Progenitor cell of endocrine pancreas (in vitro differentiated cells): ENCODE results near the gene PITPNC1. TPM values are rescaled to one million over a fixed set of nuclear protein-coding genes. Genes with fewer than 3 reads are reported as not detected.
"Not testable (repeated sequence)": the region's sequence is repeated elsewhere in the genome, so short reads cannot be mapped to it uniquely, and the experiment has no call there.

Source experiments
- DNase-seq: peaks from one replicate; pipeline ENCODE4 v3.0.0; 2021; ENCODE audit warnings: low spot score; ENCODE audit not compliant: unreplicated experiment
- H3K27ac Mint-ChIP-seq: 2 replicates; pipeline ENCODE4 v1.8.0; 2021; ENCODE audit warnings: mild to moderate bottlenecking, moderate library complexity, mixed read lengths
- H3K27me3 Mint-ChIP-seq: 2 replicates; pipeline ENCODE4 v1.8.0; 2021; ENCODE audit warnings: mixed read lengths
- H3K36me3 Mint-ChIP-seq: 2 replicates; pipeline ENCODE4 v1.8.0; 2022; ENCODE audit warnings: mixed read lengths; ENCODE audit not compliant: insufficient read depth
- H3K4me1 Mint-ChIP-seq: 2 replicates; pipeline ENCODE4 v1.8.0; 2021; ENCODE audit warnings: low read depth, mixed read lengths
- H3K4me3 Mint-ChIP-seq: 2 replicates; pipeline ENCODE4 v1.8.0; 2021; ENCODE audit warnings: low read depth, mild to moderate bottlenecking, moderate library complexity, mixed read lengths
- H3K9me3 Mint-ChIP-seq: 2 replicates; pipeline ENCODE4 v1.8.0; 2021; ENCODE audit warnings: low read depth, mixed read lengths
- CTCF ChIP-seq: fragments of 200-600 bp; sonication (generic); IDR thresholded peaks from one replicate; pipeline ENCODE4 v1.5.0; 2021; ENCODE audit warnings: antibody characterized with exemption, mild to moderate bottlenecking; ENCODE audit not compliant: unreplicated experiment
- total RNA-seq: library from RNA; stranded (reverse); gene quantifications from 2 replicates; pipeline ENCODE4 v1.2.1, GENCODE V29; 2021

PITPNC1 gene
- total RNA-seq, 1 donor from 2014 or later: 53.2 TPM

DNA sequence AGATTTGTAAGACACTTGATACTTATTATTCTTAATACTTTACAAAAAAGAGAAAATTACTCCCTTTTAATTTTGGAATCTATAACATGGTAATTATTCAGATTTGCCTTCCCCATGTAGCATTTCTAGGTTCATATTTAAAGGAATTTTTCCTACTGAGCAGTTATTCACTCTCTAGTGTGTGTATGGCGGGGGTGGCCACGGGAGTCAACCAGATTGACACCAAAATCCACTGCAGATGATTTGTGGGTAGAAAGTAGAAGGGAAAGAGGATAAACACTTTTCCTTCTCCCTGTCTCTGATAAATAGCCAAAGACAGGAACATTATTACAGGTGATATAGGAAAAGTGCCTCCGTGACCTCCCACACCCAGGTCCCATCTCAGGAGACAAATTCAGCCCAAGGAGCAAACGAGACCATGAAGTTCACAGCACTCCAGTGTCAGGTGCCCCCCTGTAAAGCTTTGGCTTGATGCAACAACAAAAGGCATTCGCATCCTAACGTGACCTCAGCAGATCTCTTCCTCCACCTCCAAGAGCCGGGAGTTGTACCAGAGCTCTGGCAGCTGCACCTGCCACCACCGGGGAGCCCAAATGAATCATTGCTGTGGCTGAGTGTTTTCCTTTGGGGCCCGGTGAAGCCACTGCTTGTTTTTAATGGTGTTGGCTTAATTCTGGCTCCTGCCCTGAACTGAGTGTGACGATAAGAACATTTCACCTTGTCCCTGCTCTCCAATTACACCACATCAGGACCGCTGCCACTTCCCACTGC, 248.0 kb downstream of the PITPNC1 start:
- peak overlapping the region; percentile 73 for H3K27ac Mint-ChIP-seq
- no peaks in the 10 kb centered on the region for H3K9me3 Mint-ChIP-seq
- DNase-seq: no peak
- H3K4me1 Mint-ChIP-seq: peaks cover 9% of the 10 kb centered on the region
- no peaks in the 10 kb centered on the region for H3K27me3 Mint-ChIP-seq
- peaks cover 3% of the 10 kb centered on the region for H3K36me3 Mint-ChIP-seq
- no peak for TF ChIP-seq CTCF
- no peak overlapping the region for H3K4me3 Mint-ChIP-seq

DNA sequence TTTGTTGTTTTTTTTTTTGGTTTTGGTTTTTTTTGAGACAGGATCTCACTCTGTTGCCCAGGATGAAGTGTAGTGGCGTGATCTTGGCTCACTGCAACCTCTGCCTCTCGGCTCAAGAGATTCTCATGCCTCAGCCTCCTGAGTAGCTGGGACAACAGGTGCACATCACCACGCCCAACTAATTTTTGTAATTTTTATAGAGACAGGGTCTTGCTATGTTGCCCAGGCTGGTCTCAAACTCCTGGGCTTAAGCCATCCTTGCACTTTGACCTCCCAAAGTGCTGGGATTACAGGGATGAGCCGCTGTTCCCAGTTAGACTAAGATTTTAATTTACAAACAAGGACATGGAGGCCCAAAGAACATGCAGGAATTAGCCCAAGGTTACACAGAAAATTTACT, 248.9 kb downstream of the PITPNC1 start:
- DNase-seq: no peak
- H3K4me3 Mint-ChIP-seq: no peak overlapping the region
- H3K27ac Mint-ChIP-seq: no peak overlapping the region
- peaks cover 3% of the 10 kb centered on the region for H3K36me3 Mint-ChIP-seq
- H3K4me1 Mint-ChIP-seq: peaks cover 9% of the 10 kb centered on the region
- no peak for TF ChIP-seq CTCF
- no peaks in the 10 kb centered on the region for H3K9me3 Mint-ChIP-seq
- H3K27me3 Mint-ChIP-seq: no peaks in the 10 kb centered on the region

- Mint-ChIP-seq H3K9me3 (no peaks in the 10 kb centered on the region), H3K27ac (no peak overlapping the region), H3K27me3 (no peaks in the 10 kb centered on the region), H3K36me3 (peaks cover 13% of the 10 kb centered on the region), H3K4me1 (peaks cover 9% of the 10 kb centered on the region), H3K4me3 (no peak overlapping the region)
- DNase-seq: no peak
- peak; percentile 24 for TF ChIP-seq CTCF
These were observed 251.5 kb downstream of the PITPNC1 start for GRCh38 chr17:67628580-67629013.

- DNase-seq: no peak
- H3K27ac Mint-ChIP-seq: no peak overlapping the region
- no peak for TF ChIP-seq CTCF
- H3K4me1 Mint-ChIP-seq: peaks cover 6% of the 10 kb centered on the region
- H3K4me3 Mint-ChIP-seq: no peak overlapping the region
- H3K9me3 Mint-ChIP-seq: no peaks in the 10 kb centered on the region
- H3K36me3 Mint-ChIP-seq: peaks cover 18% of the 10 kb centered on the region
- H3K27me3 Mint-ChIP-seq: no peaks in the 10 kb centered on the region
These were observed 252.9 kb downstream of the PITPNC1 start for GRCh38 chr17:67629971-67630320.

GRCh38 chr17:67630836-67631235, 253.8 kb downstream of the PITPNC1 start:
- not testable (repeated sequence) for DNase-seq, H3K4me1 Mint-ChIP-seq
- H3K36me3 Mint-ChIP-seq: peaks cover 23% of the 10 kb centered on the region

DNA sequence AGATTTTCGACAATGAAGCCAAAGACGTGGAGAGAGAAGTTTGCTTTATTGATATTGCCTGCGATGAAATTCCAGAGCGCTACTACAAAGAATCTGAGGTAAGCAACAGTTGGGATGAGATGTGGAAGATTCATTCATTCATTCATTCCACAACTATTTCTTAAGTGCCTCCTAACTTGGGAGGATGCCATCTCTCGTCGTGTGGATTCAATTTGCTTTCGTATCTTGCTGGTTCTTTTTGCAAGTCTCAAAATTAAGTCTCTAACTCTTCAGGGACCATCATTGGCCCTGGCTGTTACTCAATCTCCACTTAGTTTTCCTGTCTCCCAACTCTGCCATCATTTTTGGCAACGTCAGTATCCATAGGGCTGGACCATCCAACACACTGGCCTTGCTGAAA, 255.1 kb downstream of the PITPNC1 start:
- H3K27ac Mint-ChIP-seq: no peak overlapping the region
- no peaks in the 10 kb centered on the region for H3K9me3 Mint-ChIP-seq
- TF ChIP-seq CTCF: no peak
- H3K36me3 Mint-ChIP-seq: peaks cover 26% of the 10 kb centered on the region
- no peaks in the 10 kb centered on the region for H3K27me3 Mint-ChIP-seq
- peaks cover 6% of the 10 kb centered on the region for H3K4me1 Mint-ChIP-seq
- no peak overlapping the region for H3K4me3 Mint-ChIP-seq
- no peak for DNase-seq

More at GRCh38 chr17:67630836-67631235, 253.8 kb downstream of the PITPNC1 start:
- H3K4me3 Mint-ChIP-seq, H3K27ac Mint-ChIP-seq, H3K27me3 Mint-ChIP-seq, H3K9me3 Mint-ChIP-seq: not testable (repeated sequence)
